Measurements from ENCODE around the gene CCSER2. TPM values are rescaled to one million over a fixed set of nuclear protein-coding genes. Genes with fewer than 3 reads are reported as not detected.

The CCSER2 gene
- total and polyA plus RNA-seq, 2 donors (not counting 1 experiment from before 2014, with no cell fraction given): 6.0 to 45.9 TPM

Other genes starting within 250 kb of the CCSER2 start
- 71.9 and 75.1 TPM in 2 replicates for gene GHITM, start 189.1 kb upstream of the CCSER2 start, total RNA-seq
- 37.7 and 40.5 TPM in 2 replicates for gene GHITM, start 189.1 kb upstream of the CCSER2 start, polyA plus RNA-seq
- not detected in 2 replicates for gene GPR15LG, start 154.8 kb upstream of the CCSER2 start, total RNA-seq
- gene GPR15LG, start 154.8 kb upstream of the CCSER2 start, polyA plus RNA-seq: not detected in 2 replicates
- gene CDHR1, start 134.1 kb upstream of the CCSER2 start, total RNA-seq: 1.3 and 1.7 TPM in 2 replicates
- gene CDHR1, start 134.1 kb upstream of the CCSER2 start, polyA plus RNA-seq: 0.27 and 0.31 TPM in 2 replicates
- not detected in 2 replicates for gene LRIT2, start 103.0 kb upstream of the CCSER2 start, total RNA-seq
- not detected in 2 replicates for gene LRIT2, start 103.0 kb upstream of the CCSER2 start, polyA plus RNA-seq
- gene LRIT1, start 87.0 kb upstream of the CCSER2 start, total RNA-seq: not detected in 2 replicates
- gene LRIT1, start 87.0 kb upstream of the CCSER2 start, polyA plus RNA-seq: not detected in 2 replicates
- not detected in 2 replicates for gene RGR, start 83.5 kb upstream of the CCSER2 start, total RNA-seq
- gene RGR, start 83.5 kb upstream of the CCSER2 start, polyA plus RNA-seq: not detected in 2 replicates